ENCODE data around the gene WNK3.

DNA sequence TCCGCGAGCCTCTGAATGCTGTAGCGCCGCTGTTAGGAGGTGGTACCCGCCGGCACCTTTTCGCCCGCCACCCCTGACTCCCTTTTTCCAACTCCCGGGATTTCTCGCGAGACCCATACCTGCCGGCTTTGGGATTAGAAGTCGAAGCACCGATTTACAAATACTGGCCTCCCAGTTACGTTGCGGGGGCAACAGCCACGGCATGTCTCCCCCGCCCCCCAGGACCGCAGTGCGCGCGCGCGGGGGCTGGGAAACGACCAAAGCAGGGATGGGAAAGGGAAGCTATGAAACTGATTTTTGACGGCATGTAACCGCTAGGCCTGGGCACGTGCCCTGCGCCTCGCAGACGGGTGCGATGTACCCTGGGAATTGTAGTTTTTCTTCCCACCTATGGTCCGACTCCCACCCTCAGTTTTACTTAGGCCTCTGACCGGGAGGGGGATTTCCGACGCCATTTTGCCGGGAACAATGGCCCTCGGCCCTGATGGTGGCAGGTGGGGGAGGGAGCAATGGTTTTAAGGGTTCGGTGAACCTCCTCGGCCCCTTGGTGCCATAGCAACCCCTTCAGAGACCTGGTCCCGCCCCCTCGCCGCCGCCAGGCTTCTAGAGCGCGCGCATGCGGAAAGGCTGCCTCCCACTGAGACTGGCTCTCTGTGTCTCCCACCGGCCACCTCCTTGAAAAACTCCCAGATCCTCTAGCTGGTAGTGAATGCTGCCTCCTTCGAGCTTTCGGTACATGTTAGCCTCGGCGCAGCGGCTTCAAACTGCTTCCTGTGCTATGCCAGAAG lies 772 bp upstream of the WNK3 start:
- TF ChIP-seq, protein P1, sequence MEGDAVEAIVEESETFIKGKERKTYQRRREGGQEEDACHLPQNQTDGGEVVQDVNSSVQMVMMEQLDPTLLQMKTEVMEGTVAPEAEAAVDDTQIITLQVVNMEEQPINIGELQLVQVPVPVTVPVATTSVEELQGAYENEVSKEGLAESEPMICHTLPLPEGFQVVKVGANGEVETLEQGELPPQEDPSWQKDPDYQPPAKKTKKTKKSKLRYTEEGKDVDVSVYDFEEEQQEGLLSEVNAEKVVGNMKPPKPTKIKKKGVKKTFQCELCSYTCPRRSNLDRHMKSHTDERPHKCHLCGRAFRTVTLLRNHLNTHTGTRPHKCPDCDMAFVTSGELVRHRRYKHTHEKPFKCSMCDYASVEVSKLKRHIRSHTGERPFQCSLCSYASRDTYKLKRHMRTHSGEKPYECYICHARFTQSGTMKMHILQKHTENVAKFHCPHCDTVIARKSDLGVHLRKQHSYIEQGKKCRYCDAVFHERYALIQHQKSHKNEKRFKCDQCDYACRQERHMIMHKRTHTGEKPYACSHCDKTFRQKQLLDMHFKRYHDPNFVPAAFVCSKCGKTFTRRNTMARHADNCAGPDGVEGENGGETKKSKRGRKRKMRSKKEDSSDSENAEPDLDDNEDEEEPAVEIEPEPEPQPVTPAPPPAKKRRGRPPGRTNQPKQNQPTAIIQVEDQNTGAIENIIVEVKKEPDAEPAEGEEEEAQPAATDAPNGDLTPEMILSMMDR (IDR thresholded peaks at IDR 0.05), result no peak
- no peak for TF ChIP-seq POLR2A (IDR thresholded peaks at IDR 0.05)

All from body of pancreas (tissue), 4 donors.